Vagina (tissue), 2 donors: ENCODE data around the gene SFXN2.

ENCODE experiments used
- POLR2A ChIP-seq, 2 donors: fragments of 450-650 bp; IDR thresholded peaks; one replicate each; pipeline ENCODE4 v1.6.1; 2017; ENCODE audit warnings: antibody characterized with exemption in 2 of 2, mild to moderate bottlenecking in 2 of 2, moderate library complexity in 2 of 2
- POLR2AphosphoS5 ChIP-seq, 2 donors: sonication (generic); formaldehyde crosslinking; IDR thresholded peaks; one replicate each; pipeline ENCODE4 v1.9.0; 2017; ENCODE audit warnings: antibody characterized with exemption in 2 of 2, mild to moderate bottlenecking in 2 of 2, low read depth in 1 of 2; ENCODE audit not compliant: insufficient read depth in 1 of 2
- TF ChIP-seq, protein P1 (sequence below), 3 experiments: fragments of 450-650 bp in 2 of 3; fragments of 200-600 bp in 1 of 3; sonication (generic) in 1 of 3; IDR thresholded peaks; one replicate each; pipeline ENCODE4 v1.5.1; 2017 to 2019; ENCODE audit warnings: antibody characterized with exemption in 3 of 3, mild to moderate bottlenecking in 2 of 3, moderate library complexity in 2 of 3

DNA sequence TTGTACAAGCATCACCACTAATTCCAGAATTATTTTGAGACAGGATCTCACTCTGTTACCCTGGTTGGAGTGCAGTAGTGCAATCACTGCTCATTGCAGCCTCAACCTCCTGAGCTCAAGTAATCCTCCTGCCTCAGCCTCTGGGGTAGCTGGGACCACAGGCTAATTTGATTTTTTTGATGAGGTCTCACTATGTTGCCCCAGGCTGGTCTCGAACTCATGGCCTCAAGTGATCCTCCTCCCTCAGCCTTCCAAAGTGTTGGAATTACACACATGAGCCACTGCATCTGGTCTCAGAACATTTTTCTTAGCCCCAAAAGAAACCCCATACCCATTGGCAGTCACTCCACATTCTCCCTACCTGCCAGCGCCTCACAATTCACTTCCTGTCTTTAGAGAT is 25.8 kb downstream of the SFXN2 start:
- TF ChIP-seq, protein P1, sequence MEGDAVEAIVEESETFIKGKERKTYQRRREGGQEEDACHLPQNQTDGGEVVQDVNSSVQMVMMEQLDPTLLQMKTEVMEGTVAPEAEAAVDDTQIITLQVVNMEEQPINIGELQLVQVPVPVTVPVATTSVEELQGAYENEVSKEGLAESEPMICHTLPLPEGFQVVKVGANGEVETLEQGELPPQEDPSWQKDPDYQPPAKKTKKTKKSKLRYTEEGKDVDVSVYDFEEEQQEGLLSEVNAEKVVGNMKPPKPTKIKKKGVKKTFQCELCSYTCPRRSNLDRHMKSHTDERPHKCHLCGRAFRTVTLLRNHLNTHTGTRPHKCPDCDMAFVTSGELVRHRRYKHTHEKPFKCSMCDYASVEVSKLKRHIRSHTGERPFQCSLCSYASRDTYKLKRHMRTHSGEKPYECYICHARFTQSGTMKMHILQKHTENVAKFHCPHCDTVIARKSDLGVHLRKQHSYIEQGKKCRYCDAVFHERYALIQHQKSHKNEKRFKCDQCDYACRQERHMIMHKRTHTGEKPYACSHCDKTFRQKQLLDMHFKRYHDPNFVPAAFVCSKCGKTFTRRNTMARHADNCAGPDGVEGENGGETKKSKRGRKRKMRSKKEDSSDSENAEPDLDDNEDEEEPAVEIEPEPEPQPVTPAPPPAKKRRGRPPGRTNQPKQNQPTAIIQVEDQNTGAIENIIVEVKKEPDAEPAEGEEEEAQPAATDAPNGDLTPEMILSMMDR (IDR thresholded peaks at IDR 0.05), result no peak
- no peak for TF ChIP-seq POLR2A (IDR thresholded peaks at IDR 0.05)
- TF ChIP-seq POLR2AphosphoS5 (IDR thresholded peaks at IDR 0.05; ENCODE audit: insufficient read depth in 1 of 2, low read depth in 1 of 2), result no peak
